ENCODE measurements around the gene NAB2.
A peak's percentile ranks its signal among the peaks of the same experiment; 100 is the strongest.

The NAB2 gene

DNA sequence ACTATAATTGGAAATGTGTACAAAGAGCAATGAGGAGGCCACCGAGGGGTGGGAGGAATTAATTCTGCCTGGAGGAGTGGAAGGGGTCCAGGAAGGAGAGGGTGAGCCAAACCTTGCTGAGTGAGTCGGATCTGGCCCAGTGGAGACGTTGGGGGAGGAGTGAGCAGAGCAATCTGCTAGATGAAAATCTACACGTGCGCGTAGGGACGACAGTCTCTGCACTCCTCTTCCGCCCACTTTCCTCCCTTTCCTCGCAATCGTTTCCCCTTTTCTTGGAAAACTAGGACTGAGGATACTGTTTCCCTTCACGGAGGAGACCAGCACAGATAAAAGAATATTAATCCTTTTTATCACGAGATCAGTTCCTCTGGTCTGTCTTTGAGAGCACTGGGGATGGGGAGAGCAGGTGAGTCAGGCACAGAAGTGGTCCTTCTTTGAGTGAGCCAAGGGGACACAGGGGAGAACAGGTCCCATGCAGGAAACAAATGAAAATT is 2.9 kb upstream of the NAB2 start:
- Histone ChIP-seq H3K9me3 (no peaks in the 10 kb centered on the region), H3K4me3 (peak overlapping the region; percentile 91 to 98), H3K4me1 (peaks cover under 1 to 26% (median 20%) of the 10 kb centered on the region in 4 donors), H3K27me3 (no peaks in the 10 kb centered on the region), H3K27ac (peak overlapping the region; percentile 99), H3K36me3 (peaks cover 0 to 1% (median under 1%) of the 10 kb centered on the region in 3 donors)
- no peak for TF ChIP-seq CTCF (IDR thresholded peaks at IDR 0.05)
- intact Hi-C loops (cut with DNase I; ENCODE audit: low total_unique reads): no loop called here
- no peak for DNase-seq

DNA sequence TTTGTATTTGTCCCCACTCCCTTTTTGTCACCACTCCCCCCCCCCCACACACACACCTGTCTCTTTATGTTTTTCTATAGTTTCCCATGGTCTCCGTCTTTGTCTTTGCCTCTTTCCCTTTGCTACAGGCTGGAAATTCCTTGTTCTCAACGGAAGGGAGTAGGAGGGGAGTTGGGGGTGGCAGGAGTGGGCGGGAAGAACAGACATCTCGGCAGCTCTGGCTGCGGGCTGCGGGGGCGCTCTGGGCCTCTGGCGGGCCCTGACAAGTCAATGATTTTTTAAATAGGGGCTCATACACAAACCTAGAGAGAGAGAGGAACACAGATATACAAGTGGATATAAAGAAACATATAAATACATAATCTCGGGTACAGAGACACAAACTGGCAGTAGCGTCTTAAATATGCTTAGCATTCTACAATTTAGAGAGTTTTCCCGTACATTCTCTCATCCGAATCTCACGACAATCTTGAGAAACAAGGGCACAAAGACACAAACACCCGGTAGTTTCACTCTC is 2.4 kb upstream of the NAB2 start:
- H3K36me3 ChIP-seq: peaks cover 3 to 6% (median 6%) of the 10 kb centered on the region in 3 donors
- peak overlapping the region; percentile 99 for H3K27ac ChIP-seq
- no peaks in the 10 kb centered on the region for H3K9me3 ChIP-seq
- peak; percentile 77 to 86 for DNase-seq
- intact Hi-C loops (cut with DNase I; ENCODE audit: low total_unique reads): no loop called here
- TF ChIP-seq CTCF (IDR thresholded peaks at IDR 0.05): peak; percentile 12 to 21
- H3K27me3 ChIP-seq: no peaks in the 10 kb centered on the region
- H3K4me1 ChIP-seq: peaks cover 5 to 31% (median 25%) of the 10 kb centered on the region in 4 donors
- H3K4me3 ChIP-seq: peak overlapping the region; percentile 91 to 98

- Histone ChIP-seq H3K27me3 (no peaks in the 10 kb centered on the region), H3K36me3 (peaks cover 9 to 12% (median 12%) of the 10 kb centered on the region in 3 donors), H3K27ac (peak overlapping the region; percentile 99), H3K4me3 (peak overlapping the region; percentile 91 to 98), H3K4me1 (peaks cover 8 to 37% (median 31%) of the 10 kb centered on the region in 4 donors), H3K9me3 (no peaks in the 10 kb centered on the region)
- peak; percentile 95 to 98 for DNase-seq
- intact Hi-C loops (cut with DNase I; ENCODE audit: low total_unique reads): no loop called here
- TF ChIP-seq CTCF (IDR thresholded peaks at IDR 0.05): no peak
These were observed 1.8 kb upstream of the NAB2 start for GRCh38 chr12:57087010-57087690.

GRCh38 chr12:57087691-57088353 is 1.1 kb upstream of the NAB2 start:
- DNase-seq: peak; percentile 94 to 97
- peak overlapping the region; percentile 91 to 98 for H3K4me3 ChIP-seq
- H3K9me3 ChIP-seq: no peaks in the 10 kb centered on the region
- peaks cover 8 to 44% (median 38%) of the 10 kb centered on the region in 4 donors for H3K4me1 ChIP-seq
- H3K27ac ChIP-seq: peak overlapping the region; percentile 99
- H3K36me3 ChIP-seq: peaks cover 16 to 19% (median 19%) of the 10 kb centered on the region in 3 donors
- intact Hi-C loops (cut with DNase I; ENCODE audit: low total_unique reads): no loop called here
- TF ChIP-seq CTCF (IDR thresholded peaks at IDR 0.05): no peak
- no peaks in the 10 kb centered on the region for H3K27me3 ChIP-seq

DNA sequence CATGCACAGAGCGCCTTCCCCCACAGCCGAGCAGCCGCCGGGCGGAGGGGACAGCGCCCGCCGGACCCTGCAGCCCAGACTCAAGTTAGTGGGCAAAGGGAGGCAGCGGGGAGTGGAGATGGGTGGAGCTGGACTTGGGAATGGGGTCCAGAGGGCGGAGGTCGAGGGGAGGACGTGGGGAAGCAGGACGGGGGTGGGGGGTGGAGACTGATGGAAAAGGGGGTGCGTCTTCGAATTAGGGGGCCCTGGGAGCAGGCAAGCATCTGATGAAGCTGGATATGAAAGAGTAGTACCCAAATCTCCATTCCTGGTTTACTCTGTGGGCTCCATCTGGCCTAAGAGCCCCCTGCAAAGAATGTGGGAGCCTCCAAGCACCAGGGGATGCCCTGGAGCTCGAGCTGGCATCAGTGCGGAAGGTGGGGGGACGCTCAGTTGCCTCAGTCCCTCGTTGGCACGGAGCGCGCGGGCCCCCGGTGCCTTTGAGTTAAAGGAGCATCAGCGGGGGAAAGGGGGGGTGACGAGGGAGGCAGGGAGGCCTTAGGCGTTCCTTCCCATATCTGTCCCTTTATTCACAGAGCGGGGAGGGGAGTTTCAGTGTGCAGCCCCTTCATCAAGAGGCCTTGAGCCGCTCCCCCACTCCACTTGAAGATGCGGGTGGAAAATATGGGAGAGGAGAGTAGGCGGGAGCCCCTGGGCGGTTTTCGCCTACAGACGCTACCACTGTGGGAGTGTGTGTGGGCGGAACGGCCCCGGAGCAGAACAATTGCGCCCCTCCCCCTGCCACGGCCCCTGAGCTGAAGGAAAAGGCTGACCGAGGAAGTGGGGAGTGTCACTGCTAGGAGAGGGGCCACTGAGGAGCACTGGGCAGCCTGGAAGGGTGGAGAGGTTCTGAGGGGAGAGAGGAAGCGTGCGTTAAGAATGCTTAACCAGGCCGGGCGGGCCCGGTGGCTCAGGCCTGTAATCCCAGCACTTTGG is 644 bp downstream of the NAB2 start:
- Histone ChIP-seq H3K4me1 (peaks cover 8 to 61% (median 54%) of the 10 kb centered on the region in 4 donors), H3K27me3 (no peaks in the 10 kb centered on the region), H3K27ac (peak overlapping the region; percentile 91 to 99), H3K36me3 (peaks cover 25 to 31% (median 31%) of the 10 kb centered on the region in 3 donors), H3K4me3 (peak overlapping the region; percentile 91 to 98), H3K9me3 (no peaks in the 10 kb centered on the region)
- peak; percentile 86 to 92 for DNase-seq
- TF ChIP-seq CTCF (IDR thresholded peaks at IDR 0.05): no peak
- intact Hi-C loops (cut with DNase I; ENCODE audit: low total_unique reads): no loop called here

Data from tibial artery (tissue), 4 donors.